ENCODE results near the gene PKD1L1. TPM values are rescaled to one million over a fixed set of nuclear protein-coding genes. Genes with fewer than 3 reads are reported as not detected.

Gene PKD1L1
- total and polyA plus RNA-seq, 11 donors: 1.1 to 3.7 (median 2.3) TPM

DNA sequence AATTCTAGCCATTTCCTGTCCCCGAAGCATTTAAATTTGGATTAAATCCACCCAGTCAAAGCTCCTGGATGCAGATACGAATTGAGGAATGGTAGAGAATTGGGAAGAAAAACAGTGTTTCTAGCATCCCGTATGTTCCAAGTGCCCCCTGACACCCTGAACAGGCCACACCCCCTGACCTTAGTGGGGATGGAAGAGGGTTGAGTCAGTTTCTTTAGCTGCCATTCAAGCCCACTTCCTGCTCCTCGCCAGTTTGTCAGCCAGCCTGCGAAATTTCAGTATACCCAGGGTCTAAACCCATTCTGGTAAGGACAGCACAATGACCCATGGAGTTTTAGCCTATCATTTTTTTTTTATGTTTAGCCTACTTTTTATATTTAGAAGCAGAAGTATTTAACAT lies 101.1 kb downstream of the PKD1L1 start:
- Histone ChIP-seq H3K4me3 (no peak overlapping the region), H3K27ac (no peak overlapping the region), H3K4me1 (peaks cover 0 to 22% (median 8%) of the 10 kb centered on the region in 12 donors), H3K27me3 (no peaks in the 10 kb centered on the region), H3K36me3 (peaks cover 0 to 8% (median 0%) of the 10 kb centered on the region in 9 donors), H3K9me3 (no peaks in the 10 kb centered on the region)
- WGBS, 4 donors: 79 to 83% (median 79%) methylated on average over 5 of the region's 5 CpGs
- ATAC-seq (no peak), DNase-seq (no peak)
- TF ChIP-seq, protein P1, sequence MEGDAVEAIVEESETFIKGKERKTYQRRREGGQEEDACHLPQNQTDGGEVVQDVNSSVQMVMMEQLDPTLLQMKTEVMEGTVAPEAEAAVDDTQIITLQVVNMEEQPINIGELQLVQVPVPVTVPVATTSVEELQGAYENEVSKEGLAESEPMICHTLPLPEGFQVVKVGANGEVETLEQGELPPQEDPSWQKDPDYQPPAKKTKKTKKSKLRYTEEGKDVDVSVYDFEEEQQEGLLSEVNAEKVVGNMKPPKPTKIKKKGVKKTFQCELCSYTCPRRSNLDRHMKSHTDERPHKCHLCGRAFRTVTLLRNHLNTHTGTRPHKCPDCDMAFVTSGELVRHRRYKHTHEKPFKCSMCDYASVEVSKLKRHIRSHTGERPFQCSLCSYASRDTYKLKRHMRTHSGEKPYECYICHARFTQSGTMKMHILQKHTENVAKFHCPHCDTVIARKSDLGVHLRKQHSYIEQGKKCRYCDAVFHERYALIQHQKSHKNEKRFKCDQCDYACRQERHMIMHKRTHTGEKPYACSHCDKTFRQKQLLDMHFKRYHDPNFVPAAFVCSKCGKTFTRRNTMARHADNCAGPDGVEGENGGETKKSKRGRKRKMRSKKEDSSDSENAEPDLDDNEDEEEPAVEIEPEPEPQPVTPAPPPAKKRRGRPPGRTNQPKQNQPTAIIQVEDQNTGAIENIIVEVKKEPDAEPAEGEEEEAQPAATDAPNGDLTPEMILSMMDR (IDR thresholded peaks at IDR 0.05): no peak
- TF ChIP-seq POLR2A (IDR thresholded peaks at IDR 0.05): no peak
- intact Hi-C loops (cut with DNase I): loop anchor here in 1 of 10 donors (5.0 kb wide), 1 partner anchor 90 kb away; no protein-coding TSS in a partner anchor

DNA sequence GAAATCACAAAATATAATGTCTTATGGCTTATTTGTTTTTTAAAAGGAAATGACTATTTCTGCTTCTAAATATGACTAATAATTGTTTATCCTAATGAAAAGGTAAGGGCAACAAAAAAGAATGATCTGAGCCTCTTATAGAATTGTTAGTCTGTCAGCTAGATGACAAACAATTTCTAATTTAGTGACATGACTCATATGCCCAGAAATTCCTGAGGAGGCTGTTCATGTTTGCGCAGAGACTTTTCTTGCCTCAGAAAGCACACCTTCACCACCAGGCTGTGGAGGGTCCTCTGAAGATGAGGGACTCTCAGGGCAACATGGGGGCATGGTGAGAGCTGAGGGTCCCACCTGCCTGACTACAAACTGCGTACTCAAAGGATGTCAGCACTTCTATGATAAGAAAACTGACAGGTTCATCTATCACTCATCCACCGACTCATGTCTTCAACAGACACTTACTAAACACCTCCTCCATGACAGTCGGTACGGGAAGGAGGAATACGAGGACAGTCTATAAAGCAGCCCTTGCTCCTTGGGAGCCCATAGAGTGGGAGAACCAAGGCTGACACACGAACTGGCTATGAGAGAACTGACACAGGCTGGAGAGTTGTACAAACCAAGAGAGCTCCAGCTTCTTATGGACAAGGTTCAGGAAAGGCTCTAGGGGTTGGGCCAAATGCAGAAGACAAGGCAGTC lies 102.0 kb downstream of the PKD1L1 start:
- ATAC-seq (peak; percentile 32 to 70 (median 56)), DNase-seq (no peak)
- 43 to 64% (median 54%) methylated on average over 7 of the region's 7 CpGs for WGBS, 4 donors
- Histone ChIP-seq H3K4me3 (no peak overlapping the region), H3K27me3 (no peaks in the 10 kb centered on the region), H3K9me3 (no peaks in the 10 kb centered on the region), H3K36me3 (peaks cover 0 to 8% (median 0%) of the 10 kb centered on the region in 9 donors), H3K4me1 (peaks cover 0 to 22% (median 8%) of the 10 kb centered on the region in 12 donors), H3K27ac (peak overlapping the region in 9 of 12 donors; percentile 13 to 62 (median 38))
- TF ChIP-seq, protein P1 (IDR thresholded peaks at IDR 0.05): no peak
- TF ChIP-seq POLR2A (IDR thresholded peaks at IDR 0.05): no peak
- intact Hi-C loops (cut with DNase I): loop anchor here in 1 of 10 donors (5.0 kb wide), 1 partner anchor 91 kb away; no protein-coding TSS in a partner anchor

DNA sequence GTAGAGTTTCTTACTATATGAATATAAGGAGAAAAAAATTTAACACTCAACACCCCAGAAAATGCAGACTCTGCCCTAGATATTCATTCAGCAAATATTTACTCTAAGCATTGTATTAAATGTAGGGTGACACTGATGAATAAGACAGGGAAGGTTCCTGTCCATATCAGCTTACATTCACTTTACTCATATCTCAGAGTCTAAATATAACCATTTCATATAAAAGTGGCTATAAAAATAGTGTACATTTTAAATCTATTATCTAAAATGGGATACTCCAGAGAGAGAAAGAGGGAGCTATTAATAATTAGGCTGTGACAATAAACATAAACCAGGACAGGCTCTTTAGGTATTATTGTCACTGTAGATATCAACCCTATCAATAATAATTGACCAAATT lies 104.0 kb downstream of the PKD1L1 start:
- Histone ChIP-seq H3K4me3 (no peak overlapping the region), H3K27ac (peak overlapping the region in 1 of 12 donors; percentile 47), H3K9me3 (no peaks in the 10 kb centered on the region), H3K36me3 (peaks cover 0 to 8% (median 0%) of the 10 kb centered on the region in 9 donors), H3K4me1 (peaks cover 0 to 22% (median 8%) of the 10 kb centered on the region in 12 donors), H3K27me3 (no peaks in the 10 kb centered on the region)
- DNase-seq (no peak), ATAC-seq (peak; percentile 37 to 61 (median 50))
- intact Hi-C loops (cut with DNase I): no loop called here
- no peak for TF ChIP-seq POLR2A (IDR thresholded peaks at IDR 0.05)
- TF ChIP-seq, protein P1 (IDR thresholded peaks at IDR 0.05): no peak

DNA sequence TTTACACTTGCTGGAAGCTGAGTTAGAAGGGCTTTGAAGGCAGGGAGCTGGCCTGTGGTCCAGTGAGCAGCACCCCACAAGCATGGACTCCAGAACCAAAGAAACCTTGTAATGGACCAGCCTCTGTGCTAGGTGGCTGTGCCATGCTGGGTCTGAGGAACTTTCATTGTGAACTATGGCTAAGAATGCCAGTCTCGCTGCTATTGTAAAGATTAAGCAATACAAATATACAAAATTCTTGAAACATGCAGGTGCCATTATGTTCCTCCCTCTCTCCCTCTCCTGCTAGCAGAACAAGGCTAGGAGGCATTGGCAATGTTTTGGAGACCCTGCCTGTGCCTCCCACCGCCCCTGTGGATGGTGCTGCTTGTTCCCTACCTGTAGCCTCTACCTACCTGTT lies 105.0 kb downstream of the PKD1L1 start:
- Histone ChIP-seq H3K4me1 (peaks cover 0 to 22% (median 8%) of the 10 kb centered on the region in 12 donors), H3K9me3 (no peaks in the 10 kb centered on the region), H3K4me3 (no peak overlapping the region), H3K27me3 (no peaks in the 10 kb centered on the region), H3K36me3 (peaks cover 0 to 8% (median 0%) of the 10 kb centered on the region in 9 donors), H3K27ac (no peak overlapping the region)
- TF ChIP-seq, protein P1 (IDR thresholded peaks at IDR 0.05): no peak
- no peak for TF ChIP-seq POLR2A (IDR thresholded peaks at IDR 0.05)
- intact Hi-C loops (cut with DNase I): no loop called here
- WGBS, 4 donors: 96 to 100% (median 97%) methylated on average over 2 of the region's 2 CpGs
- no peak for ATAC-seq
- DNase-seq: no peak

Measured in heart left ventricle (tissue), 16 donors.